GM12875 (cell line): ENCODE results near the gene GGT7.
"Not testable (repeated sequence)": the region's sequence is repeated elsewhere in the genome, so short reads cannot be mapped to it uniquely, and the experiment has no call there.

ENCODE experiments used
- H3K4me3 ChIP-seq: one replicate; pipeline ENCODE4 v1.5.1; 2011; ENCODE audit warnings: low read depth, low read length, control low read depth
- TF ChIP-seq, protein P1 (sequence below): IDR thresholded peaks from 2 replicates; pipeline ENCODE4 v1.5.1; 2011; ENCODE audit warnings: low read depth, mild to moderate bottlenecking, control low read depth, inconsistent platforms, low read length, moderate library complexity, borderline replicate concordance; ENCODE audit not compliant: insufficient read depth

The GGT7 gene

DNA sequence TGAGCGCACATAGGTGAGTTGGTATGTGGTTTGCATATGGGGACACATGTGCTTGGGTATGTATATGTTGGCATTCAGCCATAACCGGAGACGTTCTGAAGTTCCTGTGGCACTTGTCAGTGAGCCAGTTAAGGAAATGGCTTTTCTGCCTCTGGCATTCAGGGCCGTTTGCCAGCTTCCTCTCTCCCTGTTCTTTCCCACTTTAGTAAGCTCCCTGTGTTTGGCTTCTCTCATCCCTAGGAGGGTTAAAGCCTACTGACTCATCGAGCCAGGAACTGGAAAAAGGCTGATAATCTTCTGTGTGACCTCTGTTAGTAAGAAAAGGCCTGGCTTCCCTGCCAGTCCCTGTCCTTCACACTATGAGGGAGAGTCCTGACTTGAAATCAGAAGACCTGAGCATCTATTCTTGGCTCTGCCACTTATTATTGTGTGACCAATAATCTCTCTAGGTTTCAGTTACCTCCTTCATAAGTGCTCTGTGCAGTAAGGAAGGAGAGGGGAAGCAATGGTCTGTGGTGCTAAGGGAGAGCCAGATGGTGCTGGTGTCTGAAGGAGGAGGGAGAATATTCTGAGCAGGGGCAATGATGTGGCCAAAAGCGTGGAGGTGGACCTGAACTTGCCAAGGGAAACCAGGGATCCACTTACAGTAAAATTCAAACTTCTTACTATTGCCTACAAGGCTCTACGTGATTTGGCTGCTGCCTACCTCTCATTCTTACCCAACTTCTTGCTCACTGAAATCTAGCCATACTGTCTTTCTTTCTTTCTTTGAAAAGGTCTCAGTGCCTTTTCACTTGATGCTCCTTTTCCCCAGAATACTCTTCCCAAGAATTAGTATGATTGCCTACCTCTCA lies 35.2 kb upstream of the GGT7 start:
- no peak overlapping the region for H3K4me3 ChIP-seq
- TF ChIP-seq, protein P1, sequence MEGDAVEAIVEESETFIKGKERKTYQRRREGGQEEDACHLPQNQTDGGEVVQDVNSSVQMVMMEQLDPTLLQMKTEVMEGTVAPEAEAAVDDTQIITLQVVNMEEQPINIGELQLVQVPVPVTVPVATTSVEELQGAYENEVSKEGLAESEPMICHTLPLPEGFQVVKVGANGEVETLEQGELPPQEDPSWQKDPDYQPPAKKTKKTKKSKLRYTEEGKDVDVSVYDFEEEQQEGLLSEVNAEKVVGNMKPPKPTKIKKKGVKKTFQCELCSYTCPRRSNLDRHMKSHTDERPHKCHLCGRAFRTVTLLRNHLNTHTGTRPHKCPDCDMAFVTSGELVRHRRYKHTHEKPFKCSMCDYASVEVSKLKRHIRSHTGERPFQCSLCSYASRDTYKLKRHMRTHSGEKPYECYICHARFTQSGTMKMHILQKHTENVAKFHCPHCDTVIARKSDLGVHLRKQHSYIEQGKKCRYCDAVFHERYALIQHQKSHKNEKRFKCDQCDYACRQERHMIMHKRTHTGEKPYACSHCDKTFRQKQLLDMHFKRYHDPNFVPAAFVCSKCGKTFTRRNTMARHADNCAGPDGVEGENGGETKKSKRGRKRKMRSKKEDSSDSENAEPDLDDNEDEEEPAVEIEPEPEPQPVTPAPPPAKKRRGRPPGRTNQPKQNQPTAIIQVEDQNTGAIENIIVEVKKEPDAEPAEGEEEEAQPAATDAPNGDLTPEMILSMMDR = no peak

DNA sequence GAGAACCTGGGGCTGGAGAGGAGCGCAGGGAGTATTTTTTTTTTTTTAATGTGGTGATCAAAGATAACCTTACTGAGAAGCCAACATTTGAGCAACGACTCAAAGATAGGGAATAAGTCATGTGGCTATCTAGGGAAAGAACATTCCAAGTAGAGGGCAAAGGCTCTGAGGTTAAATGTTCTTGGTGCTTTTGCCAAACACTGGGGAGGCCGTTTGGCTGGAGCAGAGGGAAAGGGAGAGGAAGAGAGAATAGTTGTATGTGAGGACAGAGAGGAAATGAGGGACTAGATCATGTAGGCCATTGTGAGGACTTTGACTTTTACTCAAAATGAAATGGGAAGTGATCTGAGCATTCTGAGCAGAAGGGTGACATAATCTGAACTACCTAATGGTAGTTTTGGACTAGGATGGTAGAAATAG lies 31.6 kb upstream of the GGT7 start:
- TF ChIP-seq, protein P1 = no peak
- no peak overlapping the region for H3K4me3 ChIP-seq

DNA sequence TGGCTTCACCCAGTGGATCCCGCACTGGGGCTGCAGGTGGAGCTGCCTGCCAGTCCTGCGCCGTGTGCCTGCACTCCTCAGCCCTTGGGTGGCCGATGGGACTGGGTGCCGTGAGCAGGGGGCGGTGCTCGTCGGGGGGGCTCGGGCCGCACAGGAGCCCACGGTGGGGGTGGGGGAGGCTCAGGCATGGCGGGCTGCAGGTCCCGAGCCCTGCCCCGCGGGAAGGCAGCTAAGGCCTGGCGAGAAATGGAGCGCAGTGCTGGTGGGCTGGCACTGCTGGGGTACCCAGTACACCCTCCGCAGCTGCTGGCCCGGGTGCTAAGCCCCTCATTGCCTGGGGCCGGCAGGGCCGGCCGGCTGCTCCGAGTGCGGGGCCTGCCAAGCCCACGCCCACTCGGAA lies 26.1 kb upstream of the GGT7 start:
- H3K4me3 ChIP-seq = not testable (repeated sequence)

DNA sequence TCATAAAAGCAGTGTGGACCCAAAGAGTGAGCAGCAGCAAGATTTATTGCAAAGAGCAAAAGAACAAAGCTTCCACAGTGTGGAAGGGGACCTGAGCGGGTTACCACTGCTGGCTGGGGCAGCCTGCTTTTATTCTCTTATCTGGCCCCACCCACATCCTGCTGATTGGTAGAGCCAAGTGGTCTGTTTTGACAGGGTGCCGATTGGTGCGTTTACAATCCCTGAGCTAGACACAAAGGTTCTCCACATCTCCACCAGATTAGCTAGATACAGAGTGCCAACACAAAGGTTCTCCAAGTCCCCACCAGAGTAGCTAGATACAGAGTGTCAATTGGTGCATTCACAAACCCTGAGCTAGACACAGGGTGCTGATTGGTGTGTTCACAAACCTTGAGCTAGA lies 25.5 kb upstream of the GGT7 start:
- not testable (repeated sequence) for H3K4me3 ChIP-seq

DNA sequence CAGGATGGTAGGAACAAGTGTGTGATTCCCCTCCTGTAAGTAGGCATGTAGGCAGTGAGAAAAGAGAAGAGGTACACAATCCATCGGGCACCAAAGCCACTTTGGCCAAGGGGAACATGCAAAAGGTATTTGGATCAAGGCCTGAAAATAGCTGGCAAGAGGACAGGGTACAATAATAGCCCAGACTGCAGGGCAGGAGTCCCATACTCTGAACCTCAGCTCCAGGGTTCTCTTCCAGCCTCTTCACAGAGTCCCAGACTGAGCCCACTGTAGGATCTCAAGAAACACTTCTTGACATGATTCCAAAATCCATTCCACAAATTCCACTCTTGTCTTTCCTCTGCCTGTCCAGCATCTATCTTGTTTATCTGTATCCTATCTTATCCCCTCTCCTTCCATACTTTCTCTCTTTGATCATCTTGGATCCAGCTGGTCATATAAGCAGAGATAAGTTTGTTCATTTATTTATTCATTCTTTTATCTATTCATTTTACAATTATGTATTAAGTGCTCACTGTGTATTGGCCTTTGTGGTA lies 23.5 kb upstream of the GGT7 start:
- TF ChIP-seq, protein P1 = no peak
- H3K4me3 ChIP-seq = no peak overlapping the region

DNA sequence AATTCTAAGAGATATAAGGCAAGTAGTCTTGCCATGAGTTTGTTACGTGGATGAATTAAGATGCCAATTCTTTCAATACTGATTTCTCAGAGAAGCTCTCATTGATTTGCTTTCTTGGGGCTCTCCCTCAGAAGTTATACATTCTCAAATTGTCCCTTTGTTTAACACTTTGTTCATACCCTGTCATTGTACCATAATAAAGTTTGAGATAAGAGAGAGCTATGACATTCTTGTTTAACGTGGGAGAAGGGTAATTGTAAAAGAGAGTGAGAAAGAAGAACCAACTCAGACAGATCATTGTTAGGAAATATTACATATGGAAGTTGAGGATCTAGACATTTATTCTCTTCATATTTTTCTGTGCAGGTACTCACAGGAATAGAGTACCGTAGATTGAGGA lies 22.8 kb upstream of the GGT7 start:
- H3K4me3 ChIP-seq = no peak overlapping the region
- TF ChIP-seq, protein P1 = no peak

DNA sequence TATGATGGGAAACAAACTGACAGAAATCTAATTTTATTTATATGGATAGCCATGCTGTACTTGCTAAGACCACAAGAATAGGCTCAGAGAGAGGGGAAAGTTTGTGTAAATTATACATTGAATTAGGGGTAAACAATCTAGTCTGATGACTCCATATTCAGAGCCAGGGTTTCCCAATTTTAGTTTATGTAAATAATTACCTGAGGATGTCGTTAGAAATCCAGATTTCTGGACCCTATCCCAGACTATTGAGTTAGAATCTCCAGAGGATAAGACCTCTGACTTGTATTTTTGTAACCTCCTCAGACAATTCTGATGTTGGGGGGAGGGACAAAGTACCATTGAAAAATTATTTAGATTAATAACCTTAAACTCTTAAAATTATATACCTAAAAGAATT lies 22.1 kb upstream of the GGT7 start:
- TF ChIP-seq, protein P1 = no peak
- no peak overlapping the region for H3K4me3 ChIP-seq

DNA sequence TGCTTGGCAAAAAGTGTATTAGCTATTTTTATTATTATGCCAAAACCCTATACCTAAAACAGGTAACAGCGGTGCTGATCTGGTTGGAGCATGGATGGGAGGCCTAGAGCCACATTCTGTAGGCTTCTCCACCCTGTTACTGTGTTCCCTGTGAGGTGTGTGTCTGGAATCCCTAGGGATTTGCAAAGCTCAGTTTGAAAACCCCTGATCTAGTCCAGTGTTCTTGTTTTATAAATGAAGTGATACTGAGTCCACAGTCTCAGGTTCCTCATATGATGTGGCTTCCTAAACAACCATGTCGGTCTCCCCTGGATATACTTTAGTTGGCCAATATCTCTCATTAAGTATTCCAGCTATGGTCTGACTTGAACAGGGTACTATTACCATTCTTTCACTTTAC lies 20.0 kb upstream of the GGT7 start:
- TF ChIP-seq, protein P1 = no peak
- H3K4me3 ChIP-seq = no peak overlapping the region
